Right renal pelvis (tissue), 4 donors: ENCODE measurements around the gene ANKRD60. TPM values are rescaled to one million over a fixed set of nuclear protein-coding genes. Genes with fewer than 3 reads are reported as not detected.

Experiments used
- DNase-seq, 4 donors: peaks; one replicate each; pipeline ENCODE4 v3.0.0-alpha.2; 2013; ENCODE audit warnings: low read depth in 4 of 4, low spot score in 3 of 4, missing footprints in 1 of 4
- polyA plus RNA-seq, 4 donors: library from polyadenylated mRNA; unstranded; fragments of 120-200 nt; gene quantifications; one replicate each; pipeline ENCODE4 v1.2.1, GENCODE V29; 2013; ENCODE audit not compliant: insufficient read length in 4 of 4

Gene ANKRD60
- polyA plus RNA-seq, 4 donors = not detected

DNA sequence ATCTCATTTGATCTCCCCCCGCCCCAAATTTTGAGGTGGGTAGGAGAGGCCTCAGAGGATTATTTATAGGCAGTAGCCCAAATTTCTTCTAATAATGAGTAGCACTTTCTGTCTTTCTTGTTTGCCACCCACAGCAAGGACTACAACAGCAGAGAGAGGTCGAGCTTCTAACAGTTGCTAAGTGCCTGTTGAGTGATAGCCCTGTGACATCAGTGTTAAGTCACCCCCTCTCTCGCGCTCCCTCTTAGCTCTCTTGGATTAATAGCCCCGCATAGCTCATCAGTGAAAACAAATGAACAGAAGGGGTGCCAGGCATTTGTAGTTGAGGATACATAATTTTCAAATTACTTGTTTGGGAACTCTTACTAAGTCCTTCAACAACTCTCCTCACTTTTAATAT lies 3.5 kb downstream of the ANKRD60 start:
- no peak for DNase-seq

DNA sequence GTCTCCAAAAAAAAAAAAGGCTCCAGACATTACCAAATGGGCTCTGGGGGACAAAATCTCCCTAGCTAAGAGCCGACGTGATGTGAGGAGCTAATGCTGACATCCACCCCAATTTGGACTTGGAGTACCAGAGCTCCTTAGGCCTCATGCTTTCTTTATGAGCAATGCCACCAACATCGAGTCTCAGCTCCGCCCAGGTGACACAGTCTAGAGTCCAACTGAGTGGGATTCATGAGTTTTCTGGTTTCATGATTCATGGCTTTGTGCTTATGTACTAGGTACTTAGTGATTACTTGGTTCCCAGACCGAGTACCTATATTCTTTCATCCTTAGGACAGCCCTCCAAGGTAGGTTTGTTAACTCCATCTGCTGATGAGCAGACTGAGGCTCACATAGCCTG lies 4.4 kb downstream of the ANKRD60 start:
- DNase-seq = no peak

GRCh38 chr20:58223358-58223941 lies 5.0 kb downstream of the ANKRD60 start:
- no peak for DNase-seq

DNA sequence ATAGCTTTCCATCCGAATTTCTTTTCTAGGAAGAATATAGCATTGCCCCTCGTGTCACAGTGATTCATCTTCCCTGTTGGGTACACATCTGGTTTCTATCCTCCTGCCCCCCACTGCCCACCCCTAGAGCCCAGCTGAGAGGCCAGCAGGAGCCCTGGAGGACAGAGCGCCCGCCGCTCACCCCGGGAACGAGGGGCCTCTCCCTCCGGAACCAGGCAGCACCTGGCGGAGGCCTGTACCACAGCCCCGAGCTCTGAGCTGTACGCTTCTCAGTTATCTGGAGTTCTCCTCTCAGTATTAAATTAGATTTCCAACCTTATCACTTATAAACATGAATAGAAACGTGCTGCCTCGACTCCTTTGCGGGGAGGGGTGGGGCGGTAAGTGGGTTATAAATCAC lies 6.0 kb downstream of the ANKRD60 start:
- DNase-seq = no peak

DNA sequence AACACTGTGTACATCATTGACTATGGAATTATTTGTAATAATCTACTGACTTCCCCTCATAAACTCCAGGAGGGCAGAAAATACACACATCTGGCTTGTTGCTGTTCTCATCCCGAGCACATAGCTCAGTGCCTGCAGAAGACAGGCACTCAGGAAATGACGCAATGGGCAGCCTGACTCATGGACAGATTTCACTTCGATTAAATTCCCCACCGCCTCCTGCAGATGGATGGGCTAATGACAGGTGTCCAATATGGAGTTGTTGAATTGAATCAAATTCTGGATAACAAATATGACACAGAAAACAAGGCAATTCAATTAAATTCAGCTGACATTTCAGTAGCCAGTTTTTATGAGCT lies 9.1 kb downstream of the ANKRD60 start:
- no peak for DNase-seq

GRCh38 chr20:58218665-58219341 lies 9.7 kb downstream of the ANKRD60 start:
- no peak for DNase-seq

DNA sequence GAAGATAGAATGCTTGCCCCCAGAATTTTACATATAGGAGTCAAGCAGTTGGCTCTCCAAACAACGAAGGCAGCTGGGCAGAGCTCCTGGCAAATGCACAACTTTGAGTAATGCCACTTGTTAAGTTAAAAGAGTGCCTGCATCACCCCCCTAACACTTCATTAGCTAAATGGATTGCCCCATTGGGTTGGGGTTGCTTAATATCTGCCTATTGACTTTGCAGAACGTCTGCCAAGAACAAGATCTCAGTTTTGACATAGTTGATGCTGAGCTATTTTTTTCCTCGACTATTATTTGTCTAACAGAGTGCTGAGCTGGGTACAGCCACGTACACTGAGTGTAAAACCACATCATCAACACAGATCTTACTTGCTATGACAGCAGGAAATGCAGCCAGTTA lies 12.1 kb downstream of the ANKRD60 start:
- no peak for DNase-seq

GRCh38 chr20:58215116-58215515 lies 13.3 kb downstream of the ANKRD60 start:
- DNase-seq = no peak

DNA sequence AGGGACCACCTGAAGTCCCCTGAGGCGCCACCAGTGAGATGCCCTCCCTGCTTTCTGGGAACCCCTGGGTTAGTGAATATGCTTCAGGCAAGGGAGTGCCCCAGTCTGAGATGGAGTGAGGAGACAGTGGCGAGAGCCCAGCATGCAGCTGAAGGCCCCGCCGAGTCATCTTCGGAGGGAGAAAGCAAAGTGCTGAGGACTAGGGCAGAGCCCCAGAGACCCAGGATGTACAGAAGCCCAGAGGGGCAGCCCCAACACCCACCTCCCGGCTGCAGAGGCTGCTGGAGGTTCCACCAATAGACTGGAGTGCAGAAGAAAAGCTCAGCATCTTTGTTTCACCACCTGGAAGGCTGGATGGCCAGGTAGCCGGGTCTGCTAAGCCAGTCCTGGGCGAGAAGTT lies 14.1 kb downstream of the ANKRD60 start:
- DNase-seq = no peak

- DNase-seq = no peak
Observed at GRCh38 chr20:58213716-58214115, 14.7 kb downstream of the ANKRD60 start.

- DNase-seq = no peak
Observed at GRCh38 chr20:58213121-58213520, 15.3 kb downstream of the ANKRD60 start.

DNA sequence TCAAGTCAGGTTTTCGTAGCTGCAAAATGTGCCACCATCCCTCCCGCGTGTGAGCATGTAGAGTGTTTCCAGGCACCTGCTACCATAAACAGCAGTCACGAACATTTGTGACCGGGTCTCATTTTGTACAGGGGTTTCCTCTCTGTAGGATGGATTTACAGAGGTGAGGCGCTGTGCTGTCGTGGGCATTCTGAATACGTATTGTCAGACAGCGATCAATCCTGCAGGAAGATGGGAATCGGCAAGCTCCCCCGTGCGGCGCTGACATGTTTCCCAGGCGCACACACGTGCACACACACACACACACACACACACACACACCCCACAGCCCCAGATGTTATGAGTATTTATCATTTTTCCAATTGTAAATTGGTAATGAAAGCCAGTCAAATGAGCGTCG lies 15.8 kb downstream of the ANKRD60 start:
- DNase-seq = no peak

GRCh38 chr20:58210398-58210747 lies 18.1 kb downstream of the ANKRD60 start:
- DNase-seq = no peak

DNA sequence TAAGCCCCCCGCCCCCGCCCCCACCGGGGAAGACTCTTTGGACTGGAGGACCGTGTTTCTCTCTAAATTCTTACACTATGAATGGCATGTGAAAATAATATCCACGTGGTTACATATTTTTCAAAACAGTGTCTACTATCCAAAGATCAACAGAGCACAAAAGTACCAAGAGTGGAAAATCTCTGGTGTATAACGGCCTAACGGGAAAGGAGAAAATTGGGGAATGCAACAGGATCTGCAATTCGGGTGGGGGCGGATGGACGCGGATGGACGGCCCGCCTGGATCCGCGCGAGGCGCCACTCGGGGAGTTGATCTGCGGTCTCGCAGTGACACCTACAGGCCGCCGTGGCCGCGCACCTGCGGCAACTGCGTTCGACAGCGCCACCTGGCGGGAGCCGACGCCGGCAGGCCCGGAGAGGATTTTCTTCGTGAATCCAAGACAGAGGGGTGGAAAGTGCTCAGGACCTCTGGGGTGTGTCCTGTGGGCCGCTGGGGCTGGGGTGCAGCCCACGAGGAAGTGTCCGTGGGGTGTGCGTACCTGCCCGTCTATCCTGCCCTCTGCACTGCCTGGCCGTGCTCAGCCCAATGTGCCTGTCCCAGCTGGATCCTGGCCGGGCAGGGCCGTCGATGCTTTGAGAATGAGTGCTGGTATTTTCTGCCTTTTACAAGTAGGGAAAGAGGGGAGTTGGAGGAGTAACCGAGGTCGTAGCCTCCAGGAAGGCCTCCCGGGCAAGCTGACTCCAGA lies 18.6 kb downstream of the ANKRD60 start:
- DNase-seq = peak in 3 of 4 donors; percentile 40 to 82 (median 48)

- no peak for DNase-seq
Observed at GRCh38 chr20:58208944-58209343, 19.5 kb downstream of the ANKRD60 start.

DNA sequence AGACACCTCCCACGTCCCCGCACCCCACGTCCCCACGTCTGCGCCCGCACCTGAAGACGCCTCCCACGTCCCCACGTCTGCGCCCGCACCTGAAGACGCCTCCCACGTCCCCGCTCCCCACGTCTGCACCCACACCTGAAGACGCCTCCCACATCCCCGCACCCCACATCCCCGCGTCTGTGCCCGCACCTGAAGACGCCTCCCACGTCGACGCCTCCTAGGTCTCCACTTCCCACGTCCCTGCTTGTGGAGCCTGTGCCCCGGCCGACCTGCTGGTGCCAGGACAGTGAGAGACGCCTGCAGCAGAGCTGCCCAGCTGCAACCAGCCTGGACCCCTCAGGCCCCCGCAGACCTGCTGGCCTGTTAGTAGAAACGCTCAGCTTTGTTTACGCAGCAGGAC lies 22.6 kb downstream of the ANKRD60 start:
- no peak for DNase-seq

DNA sequence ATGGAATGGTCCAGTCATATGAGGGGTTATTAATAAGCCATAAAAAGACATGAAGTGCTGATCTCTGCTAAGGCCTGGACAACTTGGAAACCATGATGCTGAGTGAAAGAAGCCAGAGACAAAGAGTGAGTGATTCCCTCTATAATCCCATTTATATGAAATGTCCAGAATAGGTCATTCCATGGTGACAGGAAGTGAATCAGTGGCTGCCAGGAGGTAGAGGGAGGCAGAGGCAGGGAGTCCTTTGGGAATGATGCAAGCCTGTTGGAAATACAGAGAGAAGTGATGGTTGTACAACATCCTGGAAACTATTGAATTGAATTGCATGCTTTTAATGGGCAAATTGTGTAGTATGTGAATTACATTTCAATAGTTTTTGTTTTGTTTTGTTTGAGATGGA lies 26.4 kb downstream of the ANKRD60 start:
- no peak for DNase-seq

DNA sequence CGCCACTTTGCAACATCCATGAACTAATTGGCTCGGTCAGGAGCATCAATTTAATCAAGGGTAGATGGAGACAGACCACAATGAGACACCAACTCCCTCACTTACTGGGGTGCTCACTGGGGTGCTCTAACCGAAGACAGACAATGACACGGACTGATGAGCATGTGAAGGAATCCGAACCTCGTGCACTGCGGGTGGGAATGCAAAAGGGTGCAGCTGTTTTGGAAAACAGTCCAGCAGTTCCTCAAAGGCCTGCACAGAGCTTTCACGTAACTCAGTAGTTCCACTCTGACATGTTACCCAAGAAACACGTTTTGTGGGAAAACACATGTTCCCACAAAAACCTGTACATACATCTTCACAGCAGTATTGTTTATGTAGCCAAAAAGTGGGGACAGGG lies 26.8 kb downstream of the ANKRD60 start:
- no peak for DNase-seq

- no peak for DNase-seq
Observed at GRCh38 chr20:58199469-58199868, 29.0 kb downstream of the ANKRD60 start.

DNA sequence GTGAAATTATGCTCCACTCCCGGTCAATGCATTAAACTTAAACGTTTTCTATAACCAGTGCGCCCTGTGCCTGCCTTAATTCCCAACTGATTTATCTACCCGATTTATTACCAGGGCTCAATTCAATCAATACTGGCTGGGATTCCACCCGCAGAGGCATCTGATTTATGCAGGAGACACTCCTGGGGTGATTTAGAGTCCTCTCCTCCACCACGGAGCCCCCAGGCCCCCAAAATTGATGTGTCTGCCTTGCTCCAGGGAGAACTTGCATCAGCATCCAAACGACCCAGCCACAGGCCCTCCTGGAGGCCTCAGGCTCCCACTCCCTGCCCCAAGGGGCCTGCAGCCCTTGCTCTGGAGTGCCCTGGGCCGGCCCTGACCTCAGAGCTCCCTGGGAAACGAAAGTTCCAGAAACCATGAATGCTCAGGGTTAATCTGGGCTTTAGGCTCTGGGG lies 29.5 kb downstream of the ANKRD60 start:
- no peak for DNase-seq

DNA sequence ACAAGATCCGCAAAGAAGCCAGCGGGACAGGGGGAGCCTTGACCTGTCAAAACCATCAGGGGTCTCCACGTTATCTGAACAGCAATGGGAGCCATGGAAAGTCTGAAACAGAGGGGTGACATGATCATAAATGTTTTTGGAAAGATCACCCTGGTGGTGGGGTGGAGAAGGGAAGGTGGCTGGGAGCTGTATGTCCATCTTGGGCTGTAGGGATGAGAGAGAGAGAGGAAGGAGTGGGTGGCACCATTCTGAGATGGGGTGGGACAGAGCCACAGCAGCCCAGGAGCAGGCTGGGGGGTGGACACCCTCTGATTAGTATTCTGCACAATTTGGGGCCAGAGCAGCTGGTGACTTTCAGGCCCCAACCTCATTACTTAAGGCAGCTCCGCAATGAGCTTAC lies 30.1 kb downstream of the ANKRD60 start:
- no peak for DNase-seq

DNA sequence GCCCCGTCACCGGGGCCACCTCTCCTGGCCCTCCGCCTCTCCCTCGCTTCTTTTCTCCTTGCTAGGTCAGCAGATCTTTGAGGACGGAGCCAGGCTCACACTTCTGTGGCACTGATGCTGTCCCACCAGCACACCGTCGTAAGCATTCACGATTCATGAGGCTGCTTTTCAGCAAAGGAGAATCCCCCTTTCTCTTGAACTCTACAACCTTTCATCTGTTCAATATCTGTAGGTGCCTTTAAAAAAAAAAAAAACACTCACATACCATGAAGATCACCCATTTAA lies 31.3 kb downstream of the ANKRD60 start:
- no peak for DNase-seq
